HepG2 (cell line): Measurements from ENCODE around the gene NAT10. TPM values are rescaled to one million over a fixed set of nuclear protein-coding genes. Genes with fewer than 3 reads are reported as not detected.

Experiments used
- BATF2 ChIP-seq: sonication (generic); formaldehyde crosslinking; IDR thresholded peaks from 2 replicates; pipeline ENCODE4 v1.8.0; 2022; ENCODE audit warnings: mild to moderate bottlenecking, missing genetic modification reagents, moderate library complexity
- DMAP1 ChIP-seq: IDR thresholded peaks from 2 replicates; pipeline ENCODE4 v1.6.1; 2016
- E2F5 ChIP-seq: sonication (generic); formaldehyde crosslinking; conservative IDR thresholded peaks from 2 replicates; pipeline ENCODE4 v1.4.0; 2020; ENCODE audit warnings: missing genetic modification reagents
- FOXP4 ChIP-seq: sonication (generic); formaldehyde crosslinking; IDR thresholded peaks from 2 replicates; pipeline ENCODE4 v1.4.0; 2020; ENCODE audit warnings: missing genetic modification reagents
- HNRNPL ChIP-seq: fragments of 200-400 bp; formaldehyde crosslinking; IDR thresholded peaks from 2 replicates; pipeline ENCODE4 v1.6.1; 2017; ENCODE audit warnings: mild to moderate bottlenecking, low read depth, low read length
- HOXA5 ChIP-seq: sonication (generic); formaldehyde crosslinking; IDR thresholded peaks from 2 replicates; pipeline ENCODE4 v1.4.0; 2020; ENCODE audit warnings: missing genetic modification reagents
- IRF2 ChIP-seq: IDR thresholded peaks from 2 replicates; pipeline ENCODE4 v1.6.1; 2018; ENCODE audit warnings: missing genetic modification reagents, missing compliant biosample characterization
- NBN ChIP-seq: fragments of 450-650 bp; conservative IDR thresholded peaks from 2 replicates; pipeline ENCODE4 v1.6.1; 2017
- RFXANK ChIP-seq: IDR thresholded peaks from 2 replicates; pipeline ENCODE4 v1.6.1; 2016
- RNF219 ChIP-seq: sonication (generic); formaldehyde crosslinking; IDR thresholded peaks from 2 replicates; pipeline ENCODE4 v1.5.0; 2020; ENCODE audit warnings: mild to moderate bottlenecking, missing genetic modification reagents
- SNRNP70 ChIP-seq: fragments of 200-400 bp; formaldehyde crosslinking; IDR thresholded peaks from 2 replicates; pipeline ENCODE4 v1.6.1; 2017; ENCODE audit warnings: mild to moderate bottlenecking, low read depth, low read length, moderate library complexity
- STAT5B ChIP-seq: sonication (generic); formaldehyde crosslinking; IDR thresholded peaks from 2 replicates; pipeline ENCODE4 v1.4.0; 2020; ENCODE audit warnings: missing genetic modification reagents
- XRCC5 ChIP-seq: fragments of 200-400 bp; formaldehyde crosslinking; optimal IDR thresholded peaks from 2 replicates; pipeline ENCODE3; 2017; ENCODE audit warnings: mild to moderate bottlenecking, low read length
- ZFX ChIP-seq: sonication (generic); formaldehyde crosslinking; IDR thresholded peaks from 2 replicates; pipeline ENCODE4 v1.4.0; 2020; ENCODE audit warnings: mild to moderate bottlenecking, low read depth, missing genetic modification reagents, moderate library complexity
- ZNF260 ChIP-seq: sonication (generic); formaldehyde crosslinking; IDR thresholded peaks from 2 replicates; pipeline ENCODE4 v1.4.0; 2020; ENCODE audit warnings: missing genetic modification reagents, low read depth, mild to moderate bottlenecking, borderline replicate concordance
- polyA plus RNA-seq, 8 experiments: library from polyadenylated mRNA; depleted of rRNA in 3 of 8; stranded (reverse) in 7 of 8; unstranded in 1 of 8; fragments of >200 nt; fragmentation: Illumina TruSeq in 4 of 8; extraction: Trizol in 4 of 8; gene quantifications; 2 replicates each; pipeline versions ENCODE4 v1.2.1 to v1.2.3, GENCODE V29; 2011 to 2016; ENCODE audit warnings: low read depth in 4 of 8, missing spikeins in 1 of 8, mixed read lengths in 1 of 8; ENCODE audit not compliant: insufficient read depth in 1 of 8
- total RNA-seq, 5 experiments: library from RNA; depleted of rRNA; stranded (reverse); fragments of >200 nt; fragmentation: Illumina TruSeq; extraction: Trizol; gene quantifications; 2 replicates each; pipeline ENCODE4 v1.2.3, GENCODE V29; 2016; ENCODE audit warnings: low read depth in 1 of 5
- TF ChIP-seq, protein P1 (sequence below): sonication (generic); IDR thresholded peaks from 2 replicates; pipeline ENCODE4 v1.6.1; 2016; ENCODE audit warnings: low read depth, borderline replicate concordance
- TF ChIP-seq, protein P2 (sequence below): IDR thresholded peaks from 2 replicates; pipeline ENCODE4 v1.6.1; 2016; ENCODE audit warnings: low read depth, missing genetic modification reagents, missing compliant biosample characterization

Gene NAT10
- total and polyA plus RNA-seq, 2 of the 13 experiments (the other 11 are each of a cell fraction or from before 2014, with no cell fraction given): 33.9 to 51.9 TPM

- no peak for TF ChIP-seq ZNF260
- TF ChIP-seq HOXA5 (CRISPR knock-in tag): peak; percentile 76; the same call in 1 of the 2 replicates
- 0 out of 2 replicates have a peak, but pooled peaks have one; percentile 72 for TF ChIP-seq HNRNPL
- TF ChIP-seq RFXANK: no peak
- TF ChIP-seq, protein P1, sequence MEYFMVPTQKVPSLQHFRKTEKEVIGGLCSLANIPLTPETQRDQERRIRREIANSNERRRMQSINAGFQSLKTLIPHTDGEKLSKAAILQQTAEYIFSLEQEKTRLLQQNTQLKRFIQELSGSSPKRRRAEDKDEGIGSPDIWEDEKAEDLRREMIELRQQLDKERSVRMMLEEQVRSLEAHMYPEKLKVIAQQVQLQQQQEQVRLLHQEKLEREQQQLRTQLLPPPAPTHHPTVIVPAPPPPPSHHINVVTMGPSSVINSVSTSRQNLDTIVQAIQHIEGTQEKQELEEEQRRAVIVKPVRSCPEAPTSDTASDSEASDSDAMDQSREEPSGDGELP: peak; percentile 41; the same call in 1 of the 2 replicates
- TF ChIP-seq SNRNP70: no peak
- 0 out of 2 replicates have a peak, but pooled peaks have one; percentile 25 for TF ChIP-seq DMAP1 (CRISPR knock-in tag)
- no peak for TF ChIP-seq STAT5B (CRISPR knock-in tag)
- peak; percentile 43; the same call in 1 of the 2 replicates for TF ChIP-seq E2F5 (CRISPR knock-in tag)
- no peak for TF ChIP-seq BATF2 (CRISPR knock-in tag)
- peak; percentile 42 for TF ChIP-seq XRCC5
- peak; percentile 27 for TF ChIP-seq FOXP4
- TF ChIP-seq IRF2 (CRISPR knock-in tag): 0 out of 2 replicates have a peak, but pooled peaks have one; percentile 59
- peak; percentile 49; the same call in 1 of the 2 replicates for TF ChIP-seq ZFX (CRISPR knock-in tag)
- no peak for TF ChIP-seq RNF219 (CRISPR knock-in tag)
- no peak for TF ChIP-seq NBN
- TF ChIP-seq, protein P2, sequence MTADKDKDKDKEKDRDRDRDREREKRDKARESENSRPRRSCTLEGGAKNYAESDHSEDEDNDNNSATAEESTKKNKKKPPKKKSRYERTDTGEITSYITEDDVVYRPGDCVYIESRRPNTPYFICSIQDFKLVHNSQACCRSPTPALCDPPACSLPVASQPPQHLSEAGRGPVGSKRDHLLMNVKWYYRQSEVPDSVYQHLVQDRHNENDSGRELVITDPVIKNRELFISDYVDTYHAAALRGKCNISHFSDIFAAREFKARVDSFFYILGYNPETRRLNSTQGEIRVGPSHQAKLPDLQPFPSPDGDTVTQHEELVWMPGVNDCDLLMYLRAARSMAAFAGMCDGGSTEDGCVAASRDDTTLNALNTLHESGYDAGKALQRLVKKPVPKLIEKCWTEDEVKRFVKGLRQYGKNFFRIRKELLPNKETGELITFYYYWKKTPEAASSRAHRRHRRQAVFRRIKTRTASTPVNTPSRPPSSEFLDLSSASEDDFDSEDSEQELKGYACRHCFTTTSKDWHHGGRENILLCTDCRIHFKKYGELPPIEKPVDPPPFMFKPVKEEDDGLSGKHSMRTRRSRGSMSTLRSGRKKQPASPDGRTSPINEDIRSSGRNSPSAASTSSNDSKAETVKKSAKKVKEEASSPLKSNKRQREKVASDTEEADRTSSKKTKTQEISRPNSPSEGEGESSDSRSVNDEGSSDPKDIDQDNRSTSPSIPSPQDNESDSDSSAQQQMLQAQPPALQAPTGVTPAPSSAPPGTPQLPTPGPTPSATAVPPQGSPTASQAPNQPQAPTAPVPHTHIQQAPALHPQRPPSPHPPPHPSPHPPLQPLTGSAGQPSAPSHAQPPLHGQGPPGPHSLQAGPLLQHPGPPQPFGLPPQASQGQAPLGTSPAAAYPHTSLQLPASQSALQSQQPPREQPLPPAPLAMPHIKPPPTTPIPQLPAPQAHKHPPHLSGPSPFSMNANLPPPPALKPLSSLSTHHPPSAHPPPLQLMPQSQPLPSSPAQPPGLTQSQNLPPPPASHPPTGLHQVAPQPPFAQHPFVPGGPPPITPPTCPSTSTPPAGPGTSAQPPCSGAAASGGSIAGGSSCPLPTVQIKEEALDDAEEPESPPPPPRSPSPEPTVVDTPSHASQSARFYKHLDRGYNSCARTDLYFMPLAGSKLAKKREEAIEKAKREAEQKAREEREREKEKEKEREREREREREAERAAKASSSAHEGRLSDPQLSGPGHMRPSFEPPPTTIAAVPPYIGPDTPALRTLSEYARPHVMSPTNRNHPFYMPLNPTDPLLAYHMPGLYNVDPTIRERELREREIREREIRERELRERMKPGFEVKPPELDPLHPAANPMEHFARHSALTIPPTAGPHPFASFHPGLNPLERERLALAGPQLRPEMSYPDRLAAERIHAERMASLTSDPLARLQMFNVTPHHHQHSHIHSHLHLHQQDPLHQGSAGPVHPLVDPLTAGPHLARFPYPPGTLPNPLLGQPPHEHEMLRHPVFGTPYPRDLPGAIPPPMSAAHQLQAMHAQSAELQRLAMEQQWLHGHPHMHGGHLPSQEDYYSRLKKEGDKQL (CRISPR knock-in tag): no peak
Measured at GRCh38 chr11:34174412-34175041, 69.1 kb downstream of the NAT10 start (continued).
